Colonic mucosa (tissue), 4 donors: ENCODE results near the gene PRDX5. TPM values are rescaled to one million over a fixed set of nuclear protein-coding genes. Genes with fewer than 3 reads are reported as not detected.

Experiments
- DNase-seq: peaks from one replicate; pipeline ENCODE4 v3.0.0-alpha.2; 2020
- H3K27ac ChIP-seq: fragments of 200-600 bp; one replicate; pipeline ENCODE4 v1.8.0; 2021
- H3K27me3 ChIP-seq: fragments of 200-600 bp; one replicate; pipeline ENCODE4 v1.8.0; 2021
- H3K36me3 ChIP-seq: fragments of 200-600 bp; one replicate; pipeline ENCODE4 v1.8.0; 2021
- H3K4me1 ChIP-seq: fragments of 200-600 bp; one replicate; pipeline ENCODE4 v1.8.0; 2021; ENCODE audit warnings: mild to moderate bottlenecking
- H3K4me3 ChIP-seq: fragments of 200-600 bp; one replicate; pipeline ENCODE4 v1.8.0; 2021
- H3K9ac ChIP-seq, 2 donors: one replicate each; pipeline ENCODE4 v1.7.0; 2013; ENCODE audit warnings: control low read depth in 2 of 2, low read depth in 2 of 2, low read length in 2 of 2
- H3K9me3 ChIP-seq: fragments of 200-600 bp; one replicate; pipeline ENCODE4 v1.8.0; 2021
- intact Hi-C: fragments of 100-400 bp; cut with DNase I; formaldehyde crosslinking; loops from one replicate; pipeline ENCODE4 v1.14.1; 2022
- total RNA-seq, 2 donors: library from RNA; stranded (reverse); fragmentation: NEBNext Ultra II Directional in 1 of 2; extraction: Animal tissue kit (Norgen Biotek cat#: 25700) in 1 of 2; gene quantifications; one replicate each; pipeline ENCODE4 v1.2.1, GENCODE V29; 2021
- TF ChIP-seq, protein P1 (sequence below): fragments of 200-600 bp; IDR thresholded peaks from one replicate; pipeline ENCODE4 v1.8.0; 2022; ENCODE audit warnings: antibody characterized with exemption, mild to moderate bottlenecking
- donor health status: healthy.
- donor health status: DM: no; HTN: no; CAD: no.
- donor health status: DM: no; HTN: no; CAD: no.

Gene PRDX5
- total RNA-seq, 2 donors from 2014 or later = 301 to 425 TPM

DNA sequence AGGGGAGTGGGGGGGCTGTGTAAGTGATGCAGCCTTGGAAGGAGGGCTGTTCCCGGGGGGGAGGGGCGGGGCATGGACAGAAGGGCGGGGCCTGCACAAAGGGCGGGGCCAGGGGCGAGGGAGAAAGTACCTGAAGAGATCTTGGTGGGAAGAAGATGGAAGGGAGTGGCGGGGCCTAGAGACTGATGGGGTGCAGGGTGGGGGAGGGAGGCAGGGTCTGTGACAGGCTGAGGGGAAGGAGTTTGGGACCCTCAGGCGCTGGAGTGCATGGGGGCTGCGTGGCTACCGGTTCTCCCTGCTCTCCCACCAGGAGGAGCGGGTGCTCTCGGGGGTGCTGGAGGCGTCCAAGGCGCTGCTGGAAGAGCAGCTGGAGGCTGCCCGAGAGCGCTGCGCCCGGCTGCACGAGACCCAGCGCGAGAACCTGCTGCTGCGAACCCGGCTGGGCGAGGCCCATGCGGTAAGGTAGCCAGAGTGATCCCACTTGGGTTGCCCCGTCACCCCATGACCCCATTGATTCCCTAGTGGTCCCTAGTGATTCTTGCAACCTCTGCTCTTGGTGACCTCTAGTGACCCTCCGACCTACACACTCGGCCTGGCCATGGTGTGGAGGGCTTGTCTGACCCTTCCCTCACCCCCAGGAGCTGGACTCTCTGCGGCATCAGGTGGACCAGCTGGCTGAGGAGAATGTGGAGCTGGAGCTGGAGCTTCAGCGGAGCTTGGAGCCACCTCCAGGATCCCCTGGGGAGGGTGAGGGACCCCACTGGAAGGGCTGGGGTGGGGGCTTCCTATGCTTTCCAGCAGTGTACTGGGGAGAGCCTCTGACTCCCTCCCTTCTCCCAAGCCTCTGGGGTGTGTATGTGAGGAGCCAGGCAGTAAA, 25.2 kb downstream of the PRDX5 start:
- no peaks in the 10 kb centered on the region for H3K9me3 ChIP-seq
- TF ChIP-seq, protein P1, sequence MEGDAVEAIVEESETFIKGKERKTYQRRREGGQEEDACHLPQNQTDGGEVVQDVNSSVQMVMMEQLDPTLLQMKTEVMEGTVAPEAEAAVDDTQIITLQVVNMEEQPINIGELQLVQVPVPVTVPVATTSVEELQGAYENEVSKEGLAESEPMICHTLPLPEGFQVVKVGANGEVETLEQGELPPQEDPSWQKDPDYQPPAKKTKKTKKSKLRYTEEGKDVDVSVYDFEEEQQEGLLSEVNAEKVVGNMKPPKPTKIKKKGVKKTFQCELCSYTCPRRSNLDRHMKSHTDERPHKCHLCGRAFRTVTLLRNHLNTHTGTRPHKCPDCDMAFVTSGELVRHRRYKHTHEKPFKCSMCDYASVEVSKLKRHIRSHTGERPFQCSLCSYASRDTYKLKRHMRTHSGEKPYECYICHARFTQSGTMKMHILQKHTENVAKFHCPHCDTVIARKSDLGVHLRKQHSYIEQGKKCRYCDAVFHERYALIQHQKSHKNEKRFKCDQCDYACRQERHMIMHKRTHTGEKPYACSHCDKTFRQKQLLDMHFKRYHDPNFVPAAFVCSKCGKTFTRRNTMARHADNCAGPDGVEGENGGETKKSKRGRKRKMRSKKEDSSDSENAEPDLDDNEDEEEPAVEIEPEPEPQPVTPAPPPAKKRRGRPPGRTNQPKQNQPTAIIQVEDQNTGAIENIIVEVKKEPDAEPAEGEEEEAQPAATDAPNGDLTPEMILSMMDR = no peak
- H3K4me3 ChIP-seq = peak overlapping the region; percentile 36
- no peak overlapping the region for H3K27ac ChIP-seq
- peak overlapping the region in 1 of 2 donors; percentile 19 for H3K9ac ChIP-seq
- peaks cover 7% of the 10 kb centered on the region for H3K4me1 ChIP-seq
- no peak for DNase-seq
- no peaks in the 10 kb centered on the region for H3K27me3 ChIP-seq
- intact Hi-C loops = no loop called here
- no peaks in the 10 kb centered on the region for H3K36me3 ChIP-seq

DNA sequence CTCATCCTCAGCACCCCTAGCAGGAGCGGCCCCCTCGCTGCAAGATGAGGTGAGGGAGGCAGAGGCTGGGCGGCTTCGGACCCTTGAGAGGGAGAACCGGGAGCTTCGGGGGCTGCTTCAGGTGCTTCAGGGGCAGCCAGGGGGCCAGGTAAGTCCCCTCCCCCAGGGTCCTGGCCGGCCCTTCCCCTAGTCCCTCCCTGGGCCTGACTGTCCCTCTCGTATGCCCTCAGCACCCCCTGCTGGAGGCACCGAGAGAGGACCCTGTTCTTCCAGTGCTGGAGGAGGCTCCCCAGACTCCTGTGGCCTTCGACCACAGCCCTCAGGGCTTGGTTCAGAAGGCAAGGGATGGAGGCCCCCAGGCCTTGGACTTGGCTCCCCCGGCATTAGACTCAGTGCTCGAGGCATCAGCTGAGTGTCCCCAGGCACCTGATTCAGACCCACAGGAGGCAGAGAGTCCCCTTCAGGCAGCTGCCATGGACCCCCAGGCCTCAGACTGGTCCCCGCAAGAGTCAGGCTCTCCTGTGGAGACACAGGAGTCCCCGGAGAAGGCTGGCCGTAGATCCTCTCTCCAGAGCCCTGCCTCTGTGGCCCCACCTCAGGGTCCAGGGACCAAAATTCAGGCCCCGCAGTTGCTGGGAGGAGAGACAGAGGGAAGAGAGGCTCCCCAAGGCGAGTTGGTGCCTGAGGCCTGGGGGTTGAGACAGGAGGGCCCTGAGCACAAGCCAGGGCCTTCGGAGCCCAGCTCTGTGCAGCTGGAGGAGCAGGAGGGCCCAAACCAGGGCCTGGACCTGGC, 26.0 kb downstream of the PRDX5 start:
- Histone ChIP-seq H3K4me3 (no peak overlapping the region), H3K4me1 (peaks cover 7% of the 10 kb centered on the region), H3K9ac (no peak overlapping the region), H3K27ac (no peak overlapping the region), H3K36me3 (no peaks in the 10 kb centered on the region), H3K27me3 (no peaks in the 10 kb centered on the region), H3K9me3 (no peaks in the 10 kb centered on the region)
- TF ChIP-seq, protein P1 = peak; percentile 30
- intact Hi-C loops = no loop called here
- peak; percentile 55 for DNase-seq

DNA sequence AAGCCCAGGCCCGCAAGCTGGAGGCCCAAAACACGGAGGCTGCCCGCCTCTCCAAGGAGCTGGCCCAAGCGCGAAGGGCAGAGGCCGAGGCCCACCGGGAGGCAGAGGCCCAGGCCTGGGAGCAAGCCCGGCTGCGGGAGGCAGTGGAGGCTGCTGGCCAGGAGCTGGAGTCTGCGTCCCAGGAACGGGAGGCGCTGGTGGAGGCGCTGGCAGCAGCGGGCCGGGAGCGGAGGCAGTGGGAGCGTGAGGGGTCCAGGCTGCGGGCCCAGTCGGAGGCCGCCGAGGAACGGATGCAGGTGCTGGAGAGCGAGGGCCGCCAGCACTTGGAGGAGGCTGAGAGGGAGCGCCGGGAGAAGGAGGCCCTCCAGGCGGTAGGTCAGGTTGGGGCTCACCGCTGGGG, 26.9 kb downstream of the PRDX5 start:
- H3K9me3 ChIP-seq = no peaks in the 10 kb centered on the region
- TF ChIP-seq, protein P1 = no peak
- DNase-seq = no peak
- H3K9ac ChIP-seq = no peak overlapping the region
- H3K4me3 ChIP-seq = no peak overlapping the region
- no peak overlapping the region for H3K27ac ChIP-seq
- H3K36me3 ChIP-seq = no peaks in the 10 kb centered on the region
- H3K4me1 ChIP-seq = peaks cover 7% of the 10 kb centered on the region
- no peaks in the 10 kb centered on the region for H3K27me3 ChIP-seq
- intact Hi-C loops = no loop called here

DNA sequence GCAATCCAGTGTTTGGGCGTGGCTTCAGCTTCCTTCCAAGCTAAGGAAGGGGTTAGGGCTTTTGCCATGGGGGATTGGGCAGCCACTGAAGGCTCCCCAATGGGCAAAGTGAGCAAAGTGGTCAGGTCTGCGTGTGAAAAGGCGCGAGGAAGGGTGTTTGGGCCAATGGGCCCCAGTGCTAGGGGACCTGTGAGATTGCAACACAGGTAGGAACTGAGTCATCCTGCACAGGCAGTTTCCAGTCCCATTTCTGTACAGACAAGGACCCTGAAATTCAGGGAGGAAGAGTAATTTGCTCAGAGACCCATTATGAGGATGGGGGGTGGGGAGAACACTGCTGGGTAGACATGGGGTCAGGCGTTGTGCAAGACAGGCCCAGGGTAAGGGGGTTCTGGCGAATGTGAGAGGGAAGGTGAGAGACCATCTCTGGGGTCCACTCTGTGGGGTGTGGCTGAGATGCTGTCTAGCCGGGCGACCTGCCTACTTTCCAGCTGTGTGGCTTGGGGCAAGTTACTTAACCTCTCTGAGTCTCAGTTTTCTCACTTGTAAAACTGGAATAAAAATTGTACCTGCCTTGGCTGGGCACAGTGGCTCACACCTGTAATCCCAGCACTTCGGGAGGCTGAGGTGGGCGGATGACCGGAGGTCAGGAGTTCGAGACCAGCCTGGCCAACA, 29.4 kb downstream of the PRDX5 start:
- Histone ChIP-seq H3K27me3 (no peaks in the 10 kb centered on the region), H3K4me1 (no peaks in the 10 kb centered on the region), H3K27ac (no peak overlapping the region), H3K36me3 (no peaks in the 10 kb centered on the region), H3K9me3 (no peaks in the 10 kb centered on the region), H3K9ac (no peak overlapping the region), H3K4me3 (no peak overlapping the region)
- intact Hi-C loops = no loop called here
- TF ChIP-seq, protein P1 = no peak
- no peak for DNase-seq

DNA sequence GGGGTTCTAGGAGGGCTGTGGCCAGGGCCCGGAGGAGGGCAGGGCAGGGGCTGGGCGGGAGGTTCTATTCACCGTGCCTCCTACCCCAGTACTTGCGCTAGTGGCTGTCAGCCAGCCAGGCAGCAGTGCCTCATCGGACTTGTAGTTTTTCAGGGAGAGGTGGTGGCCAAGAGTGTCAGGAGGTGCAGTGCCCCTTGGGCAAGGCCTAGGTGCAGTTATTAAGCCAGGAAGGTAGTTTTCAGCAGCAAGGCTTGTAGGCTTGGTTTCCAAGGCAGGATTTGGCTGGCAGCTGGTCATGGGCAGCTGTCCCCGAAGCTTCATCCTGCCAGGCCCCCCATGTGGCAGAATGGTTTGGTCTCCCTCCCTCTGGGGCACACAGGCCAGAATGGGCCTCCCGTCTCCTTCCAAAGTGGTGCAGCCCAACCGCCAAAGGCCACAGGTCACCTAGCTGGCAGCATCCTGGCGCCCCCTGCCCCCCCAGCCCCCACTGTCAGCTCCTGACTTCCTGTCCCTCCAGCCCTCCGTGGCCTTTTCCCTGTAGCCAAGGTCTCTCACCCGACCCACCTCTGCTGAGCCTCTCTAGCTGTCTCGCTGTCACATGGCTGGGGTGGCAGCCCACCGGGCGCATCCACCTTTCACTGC, 30.6 kb downstream of the PRDX5 start:
- TF ChIP-seq, protein P1 = no peak
- H3K4me1 ChIP-seq = no peaks in the 10 kb centered on the region
- no peak overlapping the region for H3K27ac ChIP-seq
- intact Hi-C loops = no loop called here
- no peak overlapping the region for H3K4me3 ChIP-seq
- H3K9ac ChIP-seq = peak overlapping the region in 1 of 2 donors; percentile 26
- no peaks in the 10 kb centered on the region for H3K9me3 ChIP-seq
- no peaks in the 10 kb centered on the region for H3K27me3 ChIP-seq
- no peaks in the 10 kb centered on the region for H3K36me3 ChIP-seq
- no peak for DNase-seq
